Keratinocyte (primary cell): ENCODE measurements around the gene SOX2. TPM values are rescaled to one million over a fixed set of nuclear protein-coding genes. Genes with fewer than 3 reads are reported as not detected.

Experiments
- DNase-seq: peaks from one replicate; pipeline ENCODE4 v3.0.0-alpha.2; 2011; ENCODE audit warnings: low read depth, missing footprints, low spot score
- FAIRE-seq: peaks from 2 replicates; lab custom pipeline; 2011; peaks lifted over from hg19 to GRCh38; lab: Jason Lieb, UNC
- H2AFZ ChIP-seq: 2 replicates; pipeline ENCODE4 v1.6.0; 2012; ENCODE audit warnings: low read length, control low read depth, inconsistent platforms; ENCODE audit not compliant: control insufficient read depth
- H3K27ac ChIP-seq: 2 replicates; pipeline ENCODE4 v1.5.1; 2011; ENCODE audit warnings: low read length; ENCODE audit not compliant: control insufficient read depth, insufficient read depth
- H3K27me3 ChIP-seq: 3 replicates; pipeline ENCODE4 v1.6.0; 2011; ENCODE audit warnings: low read length; ENCODE audit not compliant: control insufficient read depth, insufficient read depth; ENCODE audit errors: extremely low read depth
- H3K36me3 ChIP-seq, 2 experiments: 2 replicates in 1 of 2; 3 replicates in 1 of 2; pipeline ENCODE4 v1.5.1; 2011; ENCODE audit warnings: low read length in 2 of 2, mild to moderate bottlenecking in 1 of 2; ENCODE audit not compliant: control insufficient read depth in 2 of 2, insufficient read depth in 2 of 2; ENCODE audit errors: extremely low read depth in 1 of 2
- H3K4me1 ChIP-seq: 3 replicates; pipeline ENCODE4 v1.5.1; 2011; ENCODE audit warnings: low read length; ENCODE audit not compliant: control insufficient read depth, insufficient read depth; ENCODE audit errors: extremely low read depth
- H3K4me2 ChIP-seq: 3 replicates; pipeline ENCODE4 v1.6.0; 2011; ENCODE audit warnings: low read depth, low read length; ENCODE audit not compliant: control insufficient read depth, insufficient read depth; ENCODE audit errors: extremely low read depth
- H3K4me3 ChIP-seq, 3 experiments: fragments of 200-600 bp in 1 of 3; sonication (generic) in 1 of 3; 2 replicates in 2 of 3; 3 replicates in 1 of 3; pipeline ENCODE4 v1.5.1; 2011 to 2016; ENCODE audit warnings: low read length in 3 of 3, mild to moderate bottlenecking in 3 of 3, control low read depth in 2 of 3, inconsistent platforms in 1 of 3, low read depth in 1 of 3, mixed read lengths in 1 of 3, mixed run types in 1 of 3, moderate library complexity in 1 of 3; ENCODE audit not compliant: control insufficient read depth in 2 of 3, insufficient read depth in 2 of 3; ENCODE audit errors: extremely low read depth in 1 of 3
- H3K79me2 ChIP-seq: 2 replicates; pipeline ENCODE4 v1.6.0; 2012; ENCODE audit warnings: low read length; ENCODE audit not compliant: control insufficient read depth, insufficient read depth
- H3K9ac ChIP-seq: 3 replicates; pipeline ENCODE4 v1.6.0; 2011; ENCODE audit warnings: low read length; ENCODE audit not compliant: control insufficient read depth, insufficient read depth; ENCODE audit errors: extremely low read depth
- H3K9me1 ChIP-seq: 3 replicates; pipeline ENCODE4 v1.6.0; 2011; ENCODE audit warnings: low read length; ENCODE audit not compliant: control insufficient read depth, insufficient read depth; ENCODE audit errors: extremely low read depth
- H3K9me3 ChIP-seq: 2 replicates; pipeline ENCODE4 v1.5.1; 2012; ENCODE audit warnings: low read depth, low read length; ENCODE audit not compliant: control insufficient read depth
- H4K20me1 ChIP-seq: 3 replicates; pipeline ENCODE4 v1.6.0; 2011; ENCODE audit warnings: low read length; ENCODE audit not compliant: control insufficient read depth, insufficient read depth; ENCODE audit errors: extremely low read depth
- CTCF ChIP-seq, 3 experiments: IDR thresholded peaks in 1 of 3; conservative IDR thresholded peaks in 1 of 3; optimal IDR thresholded peaks in 1 of 3; 2 replicates in 2 of 3; 3 replicates in 1 of 3; pipeline versions ENCODE3 to v1.5.1; 2011; ENCODE audit warnings: low read length in 3 of 3, mild to moderate bottlenecking in 3 of 3, moderate library complexity in 2 of 3, control low read depth in 1 of 3, inconsistent platforms in 1 of 3; ENCODE audit not compliant: insufficient read depth in 2 of 3; ENCODE audit errors: extremely low read depth in 1 of 3
- EZH2 ChIP-seq: IDR thresholded peaks from one replicate; pipeline ENCODE4 v1.6.1; 2012; ENCODE audit warnings: inconsistent platforms, mild to moderate bottlenecking, low read length, moderate library complexity
- dilution Hi-C: fragments of 300-500 bp; cut with MboI; formaldehyde crosslinking; loops from one replicate; pipeline ENCODE4 v1.7.0; 2020; ENCODE audit warnings: low sequenced_read_pairs; ENCODE audit not compliant: extremely low pct_ligation_motif_present
- polyA plus RNA-seq, 5 experiments: library from polyadenylated mRNA; depleted of rRNA in 3 of 5; stranded (reverse) in 3 of 5; stranded (forward) in 1 of 5; unstranded in 1 of 5; fragments of >200 nt; gene quantifications; 1 replicate in 1 of 5; 2 replicates in 3 of 5; 3 replicates in 1 of 5; pipeline versions ENCODE4 v1.2.1 to v1.2.3, GENCODE V29; 2011 to 2012; ENCODE audit warnings: missing spikeins in 2 of 5, low read depth in 1 of 5, low replicate concordance in 1 of 5

The SOX2 gene
- polyA plus RNA-seq, 1 donor (not counting 4 experiments of a cell fraction or from before 2014, with no cell fraction given), result not detected

GRCh38 chr3:181730934-181731333 is 19.2 kb downstream of the SOX2 start:
- DNase-seq, result no peak
- FAIRE-seq, result no peak
- Histone ChIP-seq H2AFZ (no peak overlapping the region), H3K9ac (no peak overlapping the region), H3K4me1 (peaks cover 4% of the 10 kb centered on the region), H3K27me3 (peaks cover 51% of the 10 kb centered on the region), H3K4me2 (no peak overlapping the region), H3K4me3 (no peak overlapping the region), H3K9me3 (peaks cover 2% of the 10 kb centered on the region), H3K79me2 (no peaks in the 10 kb centered on the region), H3K36me3 (no peaks in the 10 kb centered on the region), H3K9me1 (no peaks in the 10 kb centered on the region), H3K27ac (no peak overlapping the region), H4K20me1 (no peaks in the 10 kb centered on the region)
- dilution Hi-C loops, result loop anchor here (25.0 kb wide), 1 partner anchor 506 kb away; no protein-coding TSS in a partner anchor
- TF ChIP-seq EZH2, result no peak

GRCh38 chr3:181735911-181736310 is 24.2 kb downstream of the SOX2 start:
- Histone ChIP-seq H3K36me3 (no peaks in the 10 kb centered on the region), H3K79me2 (no peaks in the 10 kb centered on the region), H3K27ac (no peak overlapping the region), H3K9ac (no peak overlapping the region), H3K9me1 (no peaks in the 10 kb centered on the region), H3K27me3 (peaks cover 5% of the 10 kb centered on the region), H2AFZ (no peak overlapping the region), H3K4me1 (no peaks in the 10 kb centered on the region), H3K4me3 (no peak overlapping the region), H3K9me3 (no peaks in the 10 kb centered on the region), H4K20me1 (no peaks in the 10 kb centered on the region), H3K4me2 (no peak overlapping the region)
- DNase-seq (no peak), FAIRE-seq (no peak)
- TF ChIP-seq CTCF (optimal IDR thresholded peaks at IDR 0.05 in 1 of 3, IDR thresholded peaks at IDR 0.05 in 1 of 3, conservative IDR thresholded peaks at IDR 0.05 in 1 of 3; ENCODE audit: extremely low read depth in 1 of 3, insufficient read depth in 2 of 3, low read length in 3 of 3) (no peak), EZH2 (no peak)
- dilution Hi-C loops, result loop anchor here (25.0 kb wide), 1 partner anchor 501 kb away; no protein-coding TSS in a partner anchor

- TF ChIP-seq EZH2 (no peak), CTCF (optimal IDR thresholded peaks at IDR 0.05 in 1 of 3, IDR thresholded peaks at IDR 0.05 in 1 of 3, conservative IDR thresholded peaks at IDR 0.05 in 1 of 3; ENCODE audit: extremely low read depth in 1 of 3, insufficient read depth in 2 of 3, low read length in 3 of 3) (no peak)
- Histone ChIP-seq H3K4me2 (no peak overlapping the region), H3K27me3 (no peaks in the 10 kb centered on the region), H4K20me1 (no peaks in the 10 kb centered on the region), H3K4me1 (no peaks in the 10 kb centered on the region), H3K79me2 (no peaks in the 10 kb centered on the region), H3K36me3 (no peaks in the 10 kb centered on the region), H3K27ac (no peak overlapping the region), H3K9me1 (no peaks in the 10 kb centered on the region), H2AFZ (no peak overlapping the region), H3K9ac (no peak overlapping the region), H3K9me3 (no peaks in the 10 kb centered on the region), H3K4me3 (no peak overlapping the region)
- dilution Hi-C loops, result loop anchor here (25.0 kb wide), 1 partner anchor 499 kb away; no protein-coding TSS in a partner anchor
- no peak for FAIRE-seq
- no peak for DNase-seq
Observed at GRCh38 chr3:181738551-181738950, 26.8 kb downstream of the SOX2 start.
